ENCODE data around the gene SWT1. TPM values are rescaled to one million over a fixed set of nuclear protein-coding genes. Genes with fewer than 3 reads are reported as not detected.
A peak's percentile ranks its signal among the peaks of the same experiment; 100 is the strongest.

SWT1 gene
- total RNA-seq (2014; rRNA removed; shearing (Covaris generic)): 3.4 and 4.7 TPM in 2 replicates

GRCh38 chr1:185156854-185157598 lies at the start of gene SWT1, which contains the start of gene TRMT1L:
Gene SWT1, plus strand, starts transcription at chr1:185157167. Its CDS starts 3,675 bp downstream, at chr1:185160842.
Gene TRMT1L, minus strand, starts transcription at chr1:185156953. Its CDS starts 241 bp downstream, at chr1:185156712.
- DNase-seq (ENCODE audit: low read depth): peak; percentile 99

GRCh38 chr1:185108321-185108720 lies 48.6 kb upstream of the SWT1 start:
- no peak for DNase-seq (ENCODE audit: low read depth)

GRCh38 chr1:185110145-185110544 lies 46.8 kb upstream of the SWT1 start:
- DNase-seq (ENCODE audit: low read depth): no peak

GRCh38 chr1:185111873-185112272 lies 45.1 kb upstream of the SWT1 start:
- no peak for DNase-seq (ENCODE audit: low read depth)

- no peak for DNase-seq (ENCODE audit: low read depth)
These were observed 44.6 kb upstream of the SWT1 start for GRCh38 chr1:185112356-185112755.

- no peak for DNase-seq (ENCODE audit: low read depth)
These were observed 27.3 kb upstream of the SWT1 start for GRCh38 chr1:185129708-185130107.

- DNase-seq (ENCODE audit: low read depth): no peak
These were observed 24.4 kb upstream of the SWT1 start for GRCh38 chr1:185132534-185132933.

GRCh38 chr1:185137896-185138545 lies 18.9 kb upstream of the SWT1 start:
- DNase-seq (ENCODE audit: low read depth): no peak

- no peak for DNase-seq (ENCODE audit: low read depth)
These were observed 17.7 kb upstream of the SWT1 start for GRCh38 chr1:185139246-185139645.

GRCh38 chr1:185144233-185144632 lies 12.7 kb upstream of the SWT1 start:
- DNase-seq (ENCODE audit: low read depth): no peak

GRCh38 chr1:185151215-185151614 lies 5.8 kb upstream of the SWT1 start:
- DNase-seq (ENCODE audit: low read depth): no peak

- no peak for DNase-seq (ENCODE audit: low read depth)
These were observed 4.7 kb upstream of the SWT1 start for GRCh38 chr1:185152187-185152767.

- DNase-seq (ENCODE audit: low read depth): peak; percentile 8
These were observed 2.0 kb upstream of the SWT1 start for GRCh38 chr1:185154912-185155513.

- DNase-seq (ENCODE audit: low read depth): peak; percentile 33
These were observed 1.2 kb upstream of the SWT1 start for GRCh38 chr1:185155600-185156287.

- DNase-seq (ENCODE audit: low read depth): no peak
These were observed 596 bp upstream of the SWT1 start for GRCh38 chr1:185156288-185156853.

GRCh38 chr1:185157599-185158412 lies 839 bp downstream of the SWT1 start:
- DNase-seq (ENCODE audit: low read depth): peak; percentile 9

GRCh38 chr1:185158800-185159199 lies 1.8 kb downstream of the SWT1 start:
- DNase-seq (ENCODE audit: low read depth): peak; percentile 4

GRCh38 chr1:185159966-185160365 lies 3.0 kb downstream of the SWT1 start:
- DNase-seq (ENCODE audit: low read depth): peak; percentile 34

- no peak for DNase-seq (ENCODE audit: low read depth)
These were observed 5.5 kb downstream of the SWT1 start for GRCh38 chr1:185162491-185162890.

GRCh38 chr1:185166106-185166505 lies 9.1 kb downstream of the SWT1 start:
- DNase-seq (ENCODE audit: low read depth): no peak
